HG02798 (cell line): ENCODE data around the gene CWC25.
"Not testable (repeated sequence)": the region's sequence is repeated elsewhere in the genome, so short reads cannot be mapped to it uniquely, and the experiment has no call there.

Source experiments
- ATAC-seq: cut with Tn5 transposase; IDR thresholded peaks from one replicate; pipeline ENCODE4 v1.9.1; 2021; ENCODE audit warnings: mild to moderate bottlenecking; ENCODE audit not compliant: unreplicated experiment, poor library complexity

CWC25 gene

GRCh38 chr17:38824899-38825761 lies at the start of gene CWC25:
TSS of gene CWC25 (minus strand) at chr17:38825321. CDS start at chr17:38825183, 138 bp downstream.
- peak; percentile 95 for ATAC-seq

- ATAC-seq, result no peak
Observed at GRCh38 chr17:38873640-38874380, 48.7 kb upstream of the CWC25 start.

GRCh38 chr17:38872671-38873385 lies 47.7 kb upstream of the CWC25 start:
- no peak for ATAC-seq

GRCh38 chr17:38872027-38872511 lies 46.9 kb upstream of the CWC25 start:
- ATAC-seq, result no peak

- no peak for ATAC-seq
Observed at GRCh38 chr17:38871247-38872015, 46.3 kb upstream of the CWC25 start.

GRCh38 chr17:38870259-38871165 lies 45.4 kb upstream of the CWC25 start:
- peak; percentile 15 for ATAC-seq

- ATAC-seq, result peak; percentile 50
Observed at GRCh38 chr17:38869526-38870258, 44.6 kb upstream of the CWC25 start, which contains the start of gene LASP1. TSS of gene LASP1 (plus strand) at chr17:38870058. CDS start at chr17:38870190, 132 bp downstream.

GRCh38 chr17:38868817-38869525 lies 43.9 kb upstream of the CWC25 start:
- ATAC-seq, result peak; percentile 39

- ATAC-seq, result no peak
Observed at GRCh38 chr17:38867968-38868816, 43.1 kb upstream of the CWC25 start.

GRCh38 chr17:38867179-38867967 lies 42.3 kb upstream of the CWC25 start:
- no peak for ATAC-seq

GRCh38 chr17:38864636-38865398 lies 39.7 kb upstream of the CWC25 start:
- no peak for ATAC-seq

GRCh38 chr17:38861399-38861843 lies 36.3 kb upstream of the CWC25 start:
- ATAC-seq, result no peak

- ATAC-seq, result no peak
Observed at GRCh38 chr17:38857271-38857670, 32.1 kb upstream of the CWC25 start.

GRCh38 chr17:38855101-38855714 lies 30.1 kb upstream of the CWC25 start:
- ATAC-seq, result not testable (repeated sequence)
